Lower lobe of right lung (tissue), 2 donors: Measurements from ENCODE around the gene MELK. TPM values are rescaled to one million over a fixed set of nuclear protein-coding genes. Genes with fewer than 3 reads are reported as not detected.

Source experiments
- ATAC-seq, 2 donors: fragments of 200-7000 bp; cut with Tn5 transposase; one replicate each; pipeline ENCODE4 v1.9.1; 2020 to 2022; ENCODE audit warnings: mild to moderate bottlenecking in 2 of 2, moderate library complexity in 2 of 2
- DNase-seq: peaks from one replicate; pipeline ENCODE4 v3.0.0-alpha.2; 2020
- H3K27ac ChIP-seq: fragments of 200-600 bp; one replicate; pipeline ENCODE4 v1.8.0; 2022
- H3K27me3 ChIP-seq: fragments of 200-600 bp; one replicate; pipeline ENCODE4 v1.8.0; 2022; ENCODE audit warnings: low read depth
- H3K36me3 ChIP-seq: fragments of 200-600 bp; one replicate; pipeline ENCODE4 v1.8.0; 2022; ENCODE audit warnings: mild to moderate bottlenecking
- H3K4me1 ChIP-seq: fragments of 200-600 bp; one replicate; pipeline ENCODE4 v1.8.0; 2022
- H3K4me3 ChIP-seq: fragments of 200-600 bp; one replicate; pipeline ENCODE4 v1.8.0; 2022; ENCODE audit warnings: mild to moderate bottlenecking
- H3K9me3 ChIP-seq: fragments of 200-600 bp; one replicate; pipeline ENCODE4 v1.8.0; 2022
- intact Hi-C: fragments of 100-400 bp; cut with DNase I; formaldehyde crosslinking; loops from one replicate; pipeline ENCODE4 v1.11.0; 2022
- total RNA-seq: library from RNA; stranded (reverse); fragmentation: NEBNext Ultra II Directional; extraction: Animal tissue kit (Norgen Biotek cat#: 25700); gene quantifications from one replicate; pipeline ENCODE4 v1.2.1, GENCODE V29; 2021
- TF ChIP-seq, protein P1 (sequence below): fragments of 200-600 bp; IDR thresholded peaks from one replicate; pipeline ENCODE4 v1.8.0; 2022; ENCODE audit warnings: antibody characterized with exemption, mild to moderate bottlenecking
- donor health status: DM: no; HTN: yes; CAD: no; lungs with severe emphysema.

The MELK gene
- total RNA-seq, 1 donor from 2014 or later = 1.7 TPM

DNA sequence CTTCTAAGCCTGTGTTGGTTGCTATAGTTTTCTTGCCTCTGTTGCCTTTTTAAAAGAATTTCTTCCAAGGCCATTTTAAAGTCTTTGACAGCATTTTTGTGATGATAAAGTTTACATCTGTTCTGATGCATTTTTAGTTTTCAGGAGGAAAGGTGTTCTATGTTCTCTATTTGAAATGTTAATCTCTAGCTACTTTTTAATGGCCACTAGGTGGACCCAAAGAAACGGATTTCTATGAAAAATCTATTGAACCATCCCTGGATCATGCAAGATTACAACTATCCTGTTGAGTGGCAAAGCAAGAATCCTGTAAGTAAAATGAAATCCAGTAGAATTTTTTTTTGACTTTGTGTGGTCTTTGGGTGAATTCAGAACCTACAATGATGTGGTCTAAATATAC lies 60.2 kb downstream of the MELK start:
- no peak overlapping the region for H3K4me3 ChIP-seq
- H3K9me3 ChIP-seq = no peaks in the 10 kb centered on the region
- no peak overlapping the region for H3K27ac ChIP-seq
- no peak for DNase-seq
- no peak for ATAC-seq
- intact Hi-C loops = no loop called here
- H3K27me3 ChIP-seq = no peaks in the 10 kb centered on the region
- TF ChIP-seq, protein P1, sequence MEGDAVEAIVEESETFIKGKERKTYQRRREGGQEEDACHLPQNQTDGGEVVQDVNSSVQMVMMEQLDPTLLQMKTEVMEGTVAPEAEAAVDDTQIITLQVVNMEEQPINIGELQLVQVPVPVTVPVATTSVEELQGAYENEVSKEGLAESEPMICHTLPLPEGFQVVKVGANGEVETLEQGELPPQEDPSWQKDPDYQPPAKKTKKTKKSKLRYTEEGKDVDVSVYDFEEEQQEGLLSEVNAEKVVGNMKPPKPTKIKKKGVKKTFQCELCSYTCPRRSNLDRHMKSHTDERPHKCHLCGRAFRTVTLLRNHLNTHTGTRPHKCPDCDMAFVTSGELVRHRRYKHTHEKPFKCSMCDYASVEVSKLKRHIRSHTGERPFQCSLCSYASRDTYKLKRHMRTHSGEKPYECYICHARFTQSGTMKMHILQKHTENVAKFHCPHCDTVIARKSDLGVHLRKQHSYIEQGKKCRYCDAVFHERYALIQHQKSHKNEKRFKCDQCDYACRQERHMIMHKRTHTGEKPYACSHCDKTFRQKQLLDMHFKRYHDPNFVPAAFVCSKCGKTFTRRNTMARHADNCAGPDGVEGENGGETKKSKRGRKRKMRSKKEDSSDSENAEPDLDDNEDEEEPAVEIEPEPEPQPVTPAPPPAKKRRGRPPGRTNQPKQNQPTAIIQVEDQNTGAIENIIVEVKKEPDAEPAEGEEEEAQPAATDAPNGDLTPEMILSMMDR = peak; percentile 48
- H3K36me3 ChIP-seq = no peaks in the 10 kb centered on the region
- H3K4me1 ChIP-seq = no peaks in the 10 kb centered on the region

DNA sequence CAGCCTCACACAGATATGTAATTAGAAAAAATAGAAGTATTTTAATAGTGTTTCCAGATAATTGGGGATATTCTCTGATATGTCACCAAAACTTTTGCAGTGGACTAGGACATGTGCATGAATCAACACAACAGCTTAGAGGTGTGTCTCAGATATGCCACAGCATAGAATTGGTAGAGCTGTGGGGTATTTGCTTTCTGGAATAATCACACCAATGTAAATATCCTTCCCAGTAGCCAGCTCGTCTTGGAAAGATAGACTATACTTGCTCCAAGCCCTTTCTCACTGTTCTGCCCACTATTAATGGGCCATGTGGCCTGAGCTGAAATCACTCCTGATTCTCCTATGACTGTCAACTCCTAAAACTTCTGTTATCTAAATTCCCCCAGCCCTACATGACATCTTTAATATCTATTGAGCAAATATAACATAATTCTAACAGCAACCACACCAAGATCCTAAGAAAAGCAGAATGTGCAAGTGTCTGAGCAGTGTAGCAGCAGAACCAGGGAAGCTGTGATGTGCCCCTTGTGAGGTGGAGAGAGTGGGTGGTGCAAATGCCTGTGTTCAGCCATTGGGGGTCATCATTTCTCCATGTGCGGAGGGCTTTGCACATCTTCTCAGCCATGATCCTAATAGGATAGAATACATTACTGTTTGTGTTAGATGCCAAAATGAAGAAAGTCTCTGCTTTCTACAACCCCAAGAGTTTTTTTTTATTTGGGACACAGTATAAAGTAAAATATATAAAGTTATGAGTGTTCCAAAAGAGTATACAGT lies 65.0 kb downstream of the MELK start:
- Histone ChIP-seq H3K27ac (no peak overlapping the region), H3K36me3 (no peaks in the 10 kb centered on the region), H3K9me3 (no peaks in the 10 kb centered on the region), H3K4me1 (no peaks in the 10 kb centered on the region), H3K27me3 (no peaks in the 10 kb centered on the region), H3K4me3 (no peak overlapping the region)
- TF ChIP-seq, protein P1 = no peak
- intact Hi-C loops = no loop called here
- ATAC-seq = no peak
- no peak for DNase-seq

DNA sequence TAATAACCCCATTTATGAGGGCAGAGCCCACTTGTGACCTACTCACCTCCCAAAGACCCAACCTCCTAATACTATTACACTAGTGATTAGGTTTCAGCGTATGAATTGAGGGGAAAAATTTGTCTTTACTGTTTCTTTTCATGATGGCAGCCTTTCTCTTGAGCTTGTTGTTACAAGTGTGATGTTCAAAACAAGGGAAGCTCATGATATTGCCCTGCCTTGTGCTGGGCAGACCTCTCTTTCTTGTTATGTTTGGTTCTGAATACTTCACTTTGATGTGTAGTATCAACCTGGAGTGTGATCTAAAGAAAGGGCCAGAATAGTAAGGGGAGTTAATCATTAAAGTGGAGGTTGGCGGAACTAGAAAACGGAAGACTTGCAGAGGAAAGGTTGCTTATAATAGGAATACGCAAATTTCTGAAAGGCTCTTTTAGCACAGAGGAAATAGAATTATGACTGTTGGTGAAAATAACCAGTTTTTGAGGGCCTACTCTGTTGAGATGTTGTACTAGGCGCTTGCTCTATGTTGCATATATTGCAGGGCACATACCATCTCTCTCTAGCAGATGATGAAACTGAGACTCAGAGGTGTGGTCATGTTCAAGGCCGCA lies 68.2 kb downstream of the MELK start:
- TF ChIP-seq, protein P1 = no peak

DNA sequence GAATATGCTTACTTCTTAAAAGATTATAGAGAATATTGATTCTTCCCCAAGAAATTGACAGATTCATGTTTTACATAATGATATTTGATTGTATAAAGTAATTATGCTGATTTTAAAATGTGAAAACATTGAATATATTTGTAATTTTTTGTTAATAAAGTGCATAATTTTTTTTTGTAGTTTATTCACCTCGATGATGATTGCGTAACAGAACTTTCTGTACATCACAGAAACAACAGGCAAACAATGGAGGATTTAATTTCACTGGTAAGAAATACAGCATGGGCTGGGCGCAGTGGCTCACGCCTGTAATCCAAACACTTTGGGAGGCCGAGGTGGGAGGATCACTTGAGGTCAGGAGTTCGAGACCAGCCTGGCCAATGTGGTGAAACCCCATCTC lies 70.1 kb downstream of the MELK start:
- ATAC-seq (no peak), DNase-seq (no peak)
- Histone ChIP-seq H3K9me3 (no peaks in the 10 kb centered on the region), H3K36me3 (no peaks in the 10 kb centered on the region), H3K27me3 (no peaks in the 10 kb centered on the region), H3K4me1 (no peaks in the 10 kb centered on the region), H3K4me3 (no peak overlapping the region), H3K27ac (no peak overlapping the region)
- TF ChIP-seq, protein P1 = no peak
- intact Hi-C loops = no loop called here

More for the DNA sequence above, 68.2 kb downstream of the MELK start:
- H3K36me3 ChIP-seq = no peaks in the 10 kb centered on the region
- ATAC-seq = no peak
- no peak overlapping the region for H3K4me3 ChIP-seq
- no peak overlapping the region for H3K27ac ChIP-seq
- DNase-seq = no peak
- no peaks in the 10 kb centered on the region for H3K4me1 ChIP-seq
- intact Hi-C loops = no loop called here
- H3K27me3 ChIP-seq = no peaks in the 10 kb centered on the region
- no peaks in the 10 kb centered on the region for H3K9me3 ChIP-seq

DNA sequence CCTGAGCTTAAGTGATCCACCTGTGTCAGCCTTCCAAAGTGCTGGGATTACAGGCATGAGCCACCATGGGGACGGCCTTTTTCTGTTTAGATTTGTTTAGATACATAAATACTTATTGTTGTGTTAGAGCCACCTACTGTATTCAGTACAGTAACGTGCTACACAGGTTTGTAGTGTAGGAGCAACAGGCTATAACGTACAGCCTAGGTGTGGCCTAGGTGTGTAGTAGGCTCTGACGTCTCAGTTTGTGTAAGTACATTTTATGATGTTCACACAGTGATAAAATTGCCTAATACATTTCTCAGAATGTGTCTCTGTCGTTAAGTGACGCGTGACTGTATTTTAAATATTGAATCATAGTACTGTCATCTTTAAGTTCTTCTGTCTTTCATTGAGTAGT lies 84.1 kb downstream of the MELK start:
- no peaks in the 10 kb centered on the region for H3K36me3 ChIP-seq
- no peak for ATAC-seq
- H3K9me3 ChIP-seq = no peaks in the 10 kb centered on the region
- H3K27ac ChIP-seq = no peak overlapping the region
- TF ChIP-seq, protein P1 = no peak
- H3K4me3 ChIP-seq = no peak overlapping the region
- no peaks in the 10 kb centered on the region for H3K27me3 ChIP-seq
- intact Hi-C loops = no loop called here
- no peaks in the 10 kb centered on the region for H3K4me1 ChIP-seq
- no peak for DNase-seq
